ENCODE measurements around the gene SH3BP5L.
A peak's percentile ranks its signal among the peaks of the same experiment; 100 is the strongest.
"Not testable (repeated sequence)": the region's sequence is repeated elsewhere in the genome, so short reads cannot be mapped to it uniquely, and the experiment has no call there.

Gene SH3BP5L

GRCh38 chr1:248810727-248811513 is 14.8 kb downstream of the SH3BP5L start:
- no peak for DNase-seq (ENCODE audit: low read depth in 2 of 2)

GRCh38 chr1:248810000-248810726 is 15.6 kb downstream of the SH3BP5L start:
- no peak for DNase-seq (ENCODE audit: low read depth in 2 of 2)

GRCh38 chr1:248808876-248809275 is 16.8 kb downstream of the SH3BP5L start:
- DNase-seq (ENCODE audit: low read depth in 2 of 2), result no peak

- DNase-seq (ENCODE audit: low read depth in 2 of 2), result peak; percentile 40 to 54
These were observed 18.5 kb downstream of the SH3BP5L start for GRCh38 chr1:248807067-248807737.

- no peak for DNase-seq (ENCODE audit: low read depth in 2 of 2)
These were observed 19.8 kb downstream of the SH3BP5L start for GRCh38 chr1:248805876-248806275.

GRCh38 chr1:248804771-248805681 is 20.7 kb downstream of the SH3BP5L start:
- no peak for DNase-seq (ENCODE audit: low read depth in 2 of 2)

GRCh38 chr1:248803501-248803900 is 22.2 kb downstream of the SH3BP5L start:
- not testable (repeated sequence) for DNase-seq (ENCODE audit: low read depth in 2 of 2)

GRCh38 chr1:248802454-248802853 is 23.3 kb downstream of the SH3BP5L start:
- no peak for DNase-seq (ENCODE audit: low read depth in 2 of 2)

GRCh38 chr1:248800459-248800858 is 25.3 kb downstream of the SH3BP5L start:
- DNase-seq (ENCODE audit: low read depth in 2 of 2), result no peak

GRCh38 chr1:248798791-248799190 is 26.9 kb downstream of the SH3BP5L start:
- DNase-seq (ENCODE audit: low read depth in 2 of 2), result no peak

- not testable (repeated sequence) for DNase-seq (ENCODE audit: low read depth in 2 of 2)
These were observed 31.1 kb downstream of the SH3BP5L start for GRCh38 chr1:248794663-248795062.

- no peak for DNase-seq (ENCODE audit: low read depth in 2 of 2)
These were observed 32.1 kb downstream of the SH3BP5L start for GRCh38 chr1:248793592-248793991.

- DNase-seq (ENCODE audit: low read depth in 2 of 2), result no peak
These were observed 33.4 kb downstream of the SH3BP5L start for GRCh38 chr1:248792342-248792741.

GRCh38 chr1:248791010-248791409 is 34.7 kb downstream of the SH3BP5L start:
- DNase-seq (ENCODE audit: low read depth in 2 of 2), result no peak

- no peak for DNase-seq (ENCODE audit: low read depth in 2 of 2)
These were observed 35.3 kb downstream of the SH3BP5L start for GRCh38 chr1:248790456-248790855.

- not testable (repeated sequence) for DNase-seq (ENCODE audit: low read depth in 2 of 2)
These were observed 36.4 kb downstream of the SH3BP5L start for GRCh38 chr1:248789337-248789736.

GRCh38 chr1:248788327-248788726 is 37.4 kb downstream of the SH3BP5L start:
- no peak for DNase-seq (ENCODE audit: low read depth in 2 of 2)

- DNase-seq (ENCODE audit: low read depth in 2 of 2), result no peak
These were observed 38.3 kb downstream of the SH3BP5L start for GRCh38 chr1:248787430-248787829.

GRCh38 chr1:248786156-248786555 is 39.6 kb downstream of the SH3BP5L start:
- no peak for DNase-seq (ENCODE audit: low read depth in 2 of 2)

- DNase-seq (ENCODE audit: low read depth in 2 of 2), result no peak
These were observed 42.3 kb downstream of the SH3BP5L start for GRCh38 chr1:248783367-248783766.

GRCh38 chr1:248782416-248783141 is 43.1 kb downstream of the SH3BP5L start:
- DNase-seq (ENCODE audit: low read depth in 2 of 2), result no peak
